Panc1 (cell line): Measurements from ENCODE around the gene RNF121. TPM values are rescaled to one million over a fixed set of nuclear protein-coding genes. Genes with fewer than 3 reads are reported as not detected.

Experiments
- ATAC-seq: fragments of 200-7000 bp; cut with Tn5 transposase; 2 replicates; pipeline ENCODE4 v1.9.1; 2020; ENCODE audit warnings: mild to moderate bottlenecking, moderate library complexity
- BruUV-seq: library from RNA; stranded (reverse); fragments of 400-500 nt; replicated peaks from 2 replicates; lab custom pipeline; 2021; lab: Mats Ljungman, UMichigan
- CTCF ChIA-PET: fragments of 300-600 bp; sonication (Branson Sonifier 250); formaldehyde crosslinking; loops from one replicate; lab custom pipeline; 2022; ENCODE audit warnings: antibody characterized with exemption; lab: Charles Lee
- POLR2A ChIA-PET: fragments of 300-600 bp; sonication (Branson Sonifier 250); formaldehyde crosslinking; loops from one replicate; lab custom pipeline; 2022; ENCODE audit warnings: antibody characterized with exemption; lab: Charles Lee
- DNase-seq: peaks from one replicate; pipeline ENCODE4 v3.0.0-alpha.2; 2010; ENCODE audit warnings: low read depth, low spot score
- H3K27ac ChIP-seq: 2 replicates; pipeline ENCODE4 v1.5.1; 2011; ENCODE audit warnings: mild to moderate bottlenecking, low read length, inconsistent platforms
- H3K27me3 ChIP-seq: fragments of 200-500 bp; sonication (Bioruptor generic); 2 replicates; pipeline ENCODE4 v1.6.0; 2014; ENCODE audit warnings: low read length, inconsistent platforms; ENCODE audit not compliant: control insufficient read depth, insufficient read depth
- H3K36me3 ChIP-seq: fragments of 200-500 bp; sonication (Bioruptor generic); 2 replicates; pipeline ENCODE4 v1.5.1; 2014; ENCODE audit warnings: inconsistent platforms, mild to moderate bottlenecking, low read length, moderate library complexity; ENCODE audit not compliant: control insufficient read depth, insufficient read depth
- H3K4me1 ChIP-seq: 2 replicates; pipeline ENCODE4 v1.5.1; 2011; ENCODE audit warnings: inconsistent platforms, mild to moderate bottlenecking, low read length, moderate library complexity; ENCODE audit not compliant: control insufficient read depth, insufficient read depth
- H3K4me3 ChIP-seq, 2 experiments: 2 replicates each; pipeline ENCODE4 v1.5.1; 2011 to 2012; ENCODE audit warnings: low read depth in 2 of 2, low read length in 2 of 2, mild to moderate bottlenecking in 2 of 2, inconsistent platforms in 1 of 2, moderate library complexity in 1 of 2
- H3K9me3 ChIP-seq: fragments of 200-500 bp; sonication (Bioruptor generic); 2 replicates; pipeline ENCODE4 v1.5.1; 2014; ENCODE audit warnings: low read depth, mild to moderate bottlenecking, inconsistent platforms, low read length, moderate library complexity; ENCODE audit not compliant: control insufficient read depth, insufficient read depth
- POLR2AphosphoS5 ChIP-seq: IDR thresholded peaks from 2 replicates; pipeline ENCODE4 v1.6.1; 2012; ENCODE audit warnings: mild to moderate bottlenecking, low read depth, low read length, moderate library complexity
- REST ChIP-seq, 2 experiments: IDR thresholded peaks; 2 replicates each; pipeline ENCODE4 v1.6.1; 2011 to 2012; ENCODE audit warnings: low read depth in 2 of 2, control low read depth in 1 of 2, low read length in 1 of 2, mild to moderate bottlenecking in 1 of 2, moderate library complexity in 1 of 2; ENCODE audit not compliant: insufficient read depth in 1 of 2
- SIN3A ChIP-seq: IDR thresholded peaks from 2 replicates; pipeline ENCODE4 v1.6.1; 2012; ENCODE audit warnings: low read depth, mild to moderate bottlenecking, low read length, moderate library complexity, borderline replicate concordance; ENCODE audit not compliant: insufficient read depth
- TCF7L2 ChIP-seq: IDR thresholded peaks from 2 replicates; pipeline ENCODE4 v1.6.1; 2011; ENCODE audit warnings: mild to moderate bottlenecking, low read depth, low read length, inconsistent platforms
- in situ Hi-C: cut with HindIII; loops from 2 replicates; pipeline ENCODE4 v1.10.0; 2016; ENCODE audit warnings: low sequenced_read_pairs, low pct_unique_long_range_greater_than_20kb
- intact Hi-C: fragments of 100-400 bp; cut with micrococcal nuclease; formaldehyde crosslinking; loops from one replicate; pipeline ENCODE4 v1.10.0; 2022; ENCODE audit not compliant: unreplicated experiment
- total RNA-seq: library from RNA; stranded (reverse); gene quantifications from one replicate; pipeline ENCODE4 v1.2.1, GENCODE V29; 2021; ENCODE audit not compliant: unreplicated experiment
- TF ChIP-seq, protein P1 (sequence below): fragments of 450-650 bp; IDR thresholded peaks from 2 replicates; pipeline ENCODE4 v1.5.1; 2017; ENCODE audit warnings: mild to moderate bottlenecking

The RNF121 gene
- total RNA-seq, 1 experiment from 2014 or later: 69.6 TPM

DNA sequence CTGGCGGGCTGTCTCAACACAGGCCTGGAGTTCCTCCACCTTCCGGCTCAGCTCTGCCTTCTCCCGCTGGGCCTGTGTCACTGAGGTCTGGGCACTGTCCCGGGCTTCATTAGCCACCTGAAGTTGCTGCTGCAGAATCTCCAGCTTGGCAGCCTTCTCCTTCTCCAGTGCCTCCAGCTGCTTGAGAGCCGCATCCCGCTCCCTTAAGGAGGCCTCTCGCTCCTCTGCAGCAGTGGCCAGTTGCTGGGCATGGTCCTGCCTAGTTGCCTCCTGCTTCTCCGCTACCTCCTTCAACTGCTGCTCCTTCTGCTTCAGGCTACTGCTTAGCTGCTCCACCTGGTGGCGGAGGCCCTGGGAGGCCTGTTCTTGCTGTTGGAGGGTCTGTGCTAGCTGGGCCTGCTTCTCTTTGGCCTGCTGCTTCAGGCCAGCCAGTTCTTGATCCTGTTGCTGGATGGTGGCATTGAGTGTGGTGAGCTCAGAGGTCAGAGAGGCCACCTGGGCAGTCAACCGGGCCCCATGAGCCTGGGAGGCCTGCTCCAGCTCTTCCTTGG lies 86.7 kb downstream of the RNF121 start:
- ChIA-PET POLR2A (no interaction called here), CTCF (interaction anchor here (0.6 to 2.1 kb wide), 7 partner anchors 10 to 1191 kb away, joined by 3 to 11 read pairs (median 3); no protein-coding TSS in a partner anchor)
- no peaks in the 10 kb centered on the region for H3K9me3 ChIP-seq
- no peak overlapping the region for H3K27ac ChIP-seq
- H3K4me1 ChIP-seq: no peaks in the 10 kb centered on the region
- H3K27me3 ChIP-seq: no peaks in the 10 kb centered on the region
- H3K4me3 ChIP-seq: no peak overlapping the region
- no TSS peak for BruUV-seq
- DNase-seq (no peak), ATAC-seq (peak; percentile 48; the same call in 1 of the 2 replicates)
- H3K36me3 ChIP-seq: peaks cover 20% of the 10 kb centered on the region
- intact Hi-C loops: no loop called here
- in situ Hi-C loops: no loop called here
- no peak for TF ChIP-seq TCF7L2
- TF ChIP-seq, protein P1, sequence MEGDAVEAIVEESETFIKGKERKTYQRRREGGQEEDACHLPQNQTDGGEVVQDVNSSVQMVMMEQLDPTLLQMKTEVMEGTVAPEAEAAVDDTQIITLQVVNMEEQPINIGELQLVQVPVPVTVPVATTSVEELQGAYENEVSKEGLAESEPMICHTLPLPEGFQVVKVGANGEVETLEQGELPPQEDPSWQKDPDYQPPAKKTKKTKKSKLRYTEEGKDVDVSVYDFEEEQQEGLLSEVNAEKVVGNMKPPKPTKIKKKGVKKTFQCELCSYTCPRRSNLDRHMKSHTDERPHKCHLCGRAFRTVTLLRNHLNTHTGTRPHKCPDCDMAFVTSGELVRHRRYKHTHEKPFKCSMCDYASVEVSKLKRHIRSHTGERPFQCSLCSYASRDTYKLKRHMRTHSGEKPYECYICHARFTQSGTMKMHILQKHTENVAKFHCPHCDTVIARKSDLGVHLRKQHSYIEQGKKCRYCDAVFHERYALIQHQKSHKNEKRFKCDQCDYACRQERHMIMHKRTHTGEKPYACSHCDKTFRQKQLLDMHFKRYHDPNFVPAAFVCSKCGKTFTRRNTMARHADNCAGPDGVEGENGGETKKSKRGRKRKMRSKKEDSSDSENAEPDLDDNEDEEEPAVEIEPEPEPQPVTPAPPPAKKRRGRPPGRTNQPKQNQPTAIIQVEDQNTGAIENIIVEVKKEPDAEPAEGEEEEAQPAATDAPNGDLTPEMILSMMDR: peak; percentile 44; the same call in 1 of the 2 replicates

DNA sequence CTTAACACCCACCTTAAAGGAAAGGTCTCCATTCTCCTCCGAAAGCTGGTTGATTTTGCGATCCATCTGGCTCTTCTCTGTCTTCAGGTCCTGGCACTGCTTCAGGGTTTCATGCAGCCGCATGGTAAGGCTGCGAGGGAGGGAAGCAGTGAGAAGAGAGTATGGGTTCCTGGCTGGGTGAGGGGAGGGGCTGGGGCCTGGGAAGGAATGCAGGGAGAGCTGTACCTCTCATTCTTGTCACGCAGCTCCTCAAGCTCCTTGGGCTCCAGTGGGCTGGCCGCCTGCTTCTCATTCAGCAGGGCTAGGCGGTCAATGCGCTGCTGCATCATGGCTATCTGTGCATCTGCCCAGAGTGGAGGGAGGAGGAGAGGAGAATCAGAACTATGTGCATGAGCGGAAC lies 89.3 kb downstream of the RNF121 start:
- ChIA-PET CTCF (no interaction called here), POLR2A (no interaction called here)
- Histone ChIP-seq H3K9me3 (no peaks in the 10 kb centered on the region), H3K27me3 (no peaks in the 10 kb centered on the region), H3K27ac (no peak overlapping the region), H3K4me3 (no peak overlapping the region), H3K4me1 (no peaks in the 10 kb centered on the region), H3K36me3 (peaks cover 23% of the 10 kb centered on the region)
- BruUV-seq: no TSS peak
- DNase-seq (no peak), ATAC-seq (no peak)
- intact Hi-C loops: no loop called here
- in situ Hi-C loops: no loop called here
- TF ChIP-seq TCF7L2 (no peak), REST (IDR thresholded peaks at IDR 0.05; ENCODE audit: insufficient read depth in 1 of 2, low read depth in 2 of 2, low read length in 1 of 2) (no peak), SIN3A (no peak), POLR2AphosphoS5 (no peak)
- TF ChIP-seq, protein P1: no peak
